Activated naive CD4-positive, alpha-beta T cell treated with Interleukin-2 at 50 U/mL for 16 hours (primary cell): Measurements from ENCODE around the gene MARF1.
"Not testable (repeated sequence)": the region's sequence is repeated elsewhere in the genome, so short reads cannot be mapped to it uniquely, and the experiment has no call there.

ENCODE experiments used
- DNase-seq: peaks from one replicate; pipeline ENCODE4 v3.0.0-alpha.2; 2020

Gene MARF1

DNA sequence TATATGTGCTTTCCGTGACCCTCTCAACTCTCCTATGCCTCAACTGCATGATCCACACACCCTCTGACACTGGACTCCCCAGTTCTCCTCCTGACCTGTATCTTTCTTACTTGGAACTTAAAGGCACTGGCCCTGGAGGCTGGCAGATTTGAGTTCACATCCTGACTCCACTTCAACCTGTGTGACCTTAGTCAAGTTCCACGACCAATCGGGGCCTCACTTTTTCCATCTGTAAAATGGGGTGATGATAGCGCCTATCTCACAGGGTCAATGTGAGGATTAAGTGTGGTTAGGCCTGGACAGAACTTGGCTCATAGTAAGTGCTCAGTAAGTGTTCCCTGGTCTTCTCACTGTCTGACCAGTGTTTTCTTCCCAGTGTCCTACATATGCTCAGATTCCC lies 25.1 kb downstream of the MARF1 start:
- no peak for DNase-seq

DNA sequence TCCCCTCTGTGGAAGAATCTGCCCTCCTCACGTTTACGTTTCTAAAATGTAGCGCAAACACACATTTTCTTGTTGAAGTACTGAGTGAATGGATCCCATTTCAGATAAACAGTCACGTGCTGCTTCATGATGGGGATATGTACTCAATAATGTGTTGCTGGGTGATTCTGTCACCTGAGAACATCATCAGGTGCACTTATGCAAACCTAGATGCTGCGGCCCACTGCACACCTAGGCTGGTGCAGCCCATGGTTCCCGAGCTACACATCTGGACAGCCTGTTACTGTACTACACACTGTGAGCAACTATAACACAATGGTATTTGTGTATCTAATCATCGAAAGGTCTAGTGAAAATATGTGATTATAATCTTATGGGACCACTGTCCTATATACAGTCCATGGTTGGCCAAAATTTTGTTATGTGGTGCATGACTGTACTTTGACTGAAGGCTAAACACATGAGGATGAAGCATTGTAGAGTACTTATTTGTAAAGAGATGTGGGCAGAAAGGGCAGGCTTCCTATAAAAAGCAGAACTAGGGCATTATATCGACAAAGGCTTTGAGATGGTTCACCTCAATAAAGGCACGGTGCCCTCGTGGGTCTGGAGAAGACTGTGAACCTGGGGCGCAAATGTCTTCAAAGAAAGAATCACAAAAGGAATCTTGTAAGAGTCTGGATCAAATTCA lies 26.3 kb downstream of the MARF1 start:
- DNase-seq, result no peak

DNA sequence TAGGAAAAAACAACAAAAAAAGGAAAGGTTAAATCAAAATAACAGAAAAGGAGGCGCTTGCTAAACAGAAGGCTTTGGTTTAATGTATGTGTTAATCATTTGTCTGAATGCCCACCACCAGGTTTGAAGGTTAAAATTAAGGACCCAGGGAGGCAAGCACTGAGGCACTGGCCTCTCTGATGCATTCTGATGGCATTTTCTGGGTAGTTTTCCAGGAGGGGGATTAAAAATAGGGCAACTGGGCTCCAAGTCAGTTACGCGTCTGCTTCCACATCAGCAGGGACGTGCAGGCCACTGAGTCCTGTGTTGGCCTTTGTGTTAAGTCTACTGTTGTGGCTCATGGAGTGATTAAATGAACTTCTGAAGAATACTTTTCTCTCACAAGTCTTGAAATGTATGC lies 26.9 kb downstream of the MARF1 start:
- DNase-seq, result no peak

DNA sequence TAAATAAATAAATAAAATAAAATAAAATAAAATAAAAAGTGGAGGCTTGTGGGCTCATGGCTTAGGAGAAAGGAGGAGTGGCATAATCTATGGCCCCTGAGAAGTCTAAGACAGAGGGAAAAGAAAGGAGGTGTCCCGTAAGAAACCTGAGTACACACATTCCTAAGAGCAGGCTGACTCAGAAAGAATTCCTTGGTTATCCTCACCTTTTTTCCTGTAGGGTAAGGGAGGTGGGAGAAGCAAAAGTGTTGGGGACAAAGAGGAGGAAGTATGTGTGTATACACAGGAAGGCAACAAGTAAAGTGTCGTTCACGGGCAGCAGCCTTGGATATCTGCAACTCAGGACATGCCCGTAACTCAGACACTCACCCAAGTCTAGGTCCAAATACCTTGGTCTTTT lies 29.3 kb downstream of the MARF1 start:
- DNase-seq, result no peak

DNA sequence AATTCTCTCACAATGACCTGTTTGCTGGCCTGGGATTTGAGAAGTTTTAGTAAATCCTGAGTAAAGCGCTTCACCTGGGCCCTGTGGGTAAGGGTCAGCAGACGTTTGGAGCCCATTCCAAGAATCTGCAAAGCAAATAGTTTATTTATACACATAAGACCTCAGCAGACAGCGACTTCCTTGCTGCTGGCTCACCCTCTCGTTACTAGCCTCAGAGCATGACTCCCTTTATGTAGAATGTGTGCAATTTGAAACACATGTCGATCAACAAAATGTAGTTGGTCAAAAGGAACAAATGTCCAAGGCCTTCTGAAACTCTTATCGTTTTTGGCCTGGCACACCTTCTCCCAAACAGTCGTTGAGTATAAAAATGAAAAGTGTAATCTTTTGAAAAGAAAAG lies 31.3 kb downstream of the MARF1 start:
- DNase-seq, result no peak

DNA sequence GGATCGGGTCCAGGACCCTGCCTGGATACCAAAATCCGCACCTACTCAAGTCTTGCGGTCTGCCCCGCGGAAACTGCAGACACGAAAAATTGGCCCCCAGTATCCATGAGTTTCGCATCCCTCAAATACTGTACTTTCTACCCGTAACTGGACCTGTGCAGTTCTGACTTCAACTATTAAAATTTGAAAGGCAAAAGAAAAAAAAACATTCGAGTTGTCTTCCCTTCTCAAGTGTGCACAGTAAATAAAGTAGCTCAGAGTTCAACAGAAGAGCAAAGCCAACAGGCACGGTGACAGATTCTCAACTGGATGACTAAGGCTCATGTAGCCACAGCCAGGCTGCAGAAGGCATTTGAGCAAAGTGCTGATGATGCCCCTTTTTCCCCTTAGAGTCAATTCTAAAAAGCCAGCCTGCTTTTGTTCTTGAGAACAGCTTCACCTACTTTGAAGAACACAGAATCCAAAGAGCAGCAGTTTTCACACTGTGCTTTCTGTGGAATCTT lies 32.5 kb downstream of the MARF1 start:
- DNase-seq, result no peak

DNA sequence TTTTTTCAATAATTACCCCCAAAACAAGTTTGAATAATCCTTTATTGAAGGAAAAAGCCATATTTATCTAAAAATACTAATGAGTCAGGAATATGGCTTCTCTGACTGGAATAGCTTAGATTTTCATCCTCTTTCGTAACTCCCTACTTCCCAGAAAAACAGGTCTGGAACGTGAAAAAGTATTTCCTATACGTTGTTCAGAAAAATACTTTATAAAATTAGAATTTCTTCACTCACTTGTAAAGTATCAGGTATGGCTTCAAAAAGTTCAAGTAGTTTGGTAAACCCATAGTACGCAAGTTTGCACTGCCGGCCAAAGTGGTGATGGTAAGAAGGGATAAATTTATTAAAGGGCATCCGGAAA lies 33.7 kb downstream of the MARF1 start:
- no peak for DNase-seq

DNA sequence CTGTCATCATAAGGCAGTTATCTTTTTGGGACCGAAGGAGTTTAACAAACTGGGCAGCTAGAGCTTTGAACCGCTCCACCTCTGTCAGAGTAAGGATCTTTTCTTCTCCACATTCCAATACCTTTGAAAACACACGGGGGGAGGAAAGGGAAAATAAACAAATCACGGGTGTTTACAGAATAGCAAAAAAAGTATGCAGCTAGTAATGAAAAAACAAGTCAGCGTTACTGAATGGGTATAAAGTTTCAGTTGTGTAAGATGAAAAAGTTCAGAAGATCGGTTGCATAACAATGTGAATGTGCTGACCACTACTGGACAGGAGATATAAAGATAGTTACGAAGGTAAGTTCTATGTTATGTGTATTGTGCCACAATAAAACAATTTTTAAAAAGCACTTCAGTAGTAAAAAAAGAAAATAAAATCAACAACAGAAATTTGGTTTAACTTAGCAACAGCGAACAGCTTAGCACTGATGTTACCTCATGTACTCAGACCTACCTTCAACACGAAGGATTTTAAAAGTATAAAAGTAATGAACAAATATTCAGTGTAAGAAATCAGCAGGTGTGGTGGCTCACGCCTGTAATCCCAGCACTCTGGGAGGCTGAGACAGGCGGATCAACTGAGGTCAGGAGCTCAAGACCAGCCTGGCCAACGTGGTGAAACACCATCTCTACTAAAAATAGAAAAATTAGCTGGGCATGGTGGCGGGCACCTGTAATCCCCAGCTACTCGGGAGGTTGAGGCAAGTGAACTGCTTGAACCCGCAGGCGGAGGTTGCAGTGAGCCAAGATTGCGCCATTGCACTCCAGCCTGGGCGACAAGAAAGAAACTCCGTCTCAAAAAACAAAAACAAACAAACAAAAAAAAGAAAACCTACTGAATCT lies 34.3 kb downstream of the MARF1 start:
- no peak for DNase-seq

DNA sequence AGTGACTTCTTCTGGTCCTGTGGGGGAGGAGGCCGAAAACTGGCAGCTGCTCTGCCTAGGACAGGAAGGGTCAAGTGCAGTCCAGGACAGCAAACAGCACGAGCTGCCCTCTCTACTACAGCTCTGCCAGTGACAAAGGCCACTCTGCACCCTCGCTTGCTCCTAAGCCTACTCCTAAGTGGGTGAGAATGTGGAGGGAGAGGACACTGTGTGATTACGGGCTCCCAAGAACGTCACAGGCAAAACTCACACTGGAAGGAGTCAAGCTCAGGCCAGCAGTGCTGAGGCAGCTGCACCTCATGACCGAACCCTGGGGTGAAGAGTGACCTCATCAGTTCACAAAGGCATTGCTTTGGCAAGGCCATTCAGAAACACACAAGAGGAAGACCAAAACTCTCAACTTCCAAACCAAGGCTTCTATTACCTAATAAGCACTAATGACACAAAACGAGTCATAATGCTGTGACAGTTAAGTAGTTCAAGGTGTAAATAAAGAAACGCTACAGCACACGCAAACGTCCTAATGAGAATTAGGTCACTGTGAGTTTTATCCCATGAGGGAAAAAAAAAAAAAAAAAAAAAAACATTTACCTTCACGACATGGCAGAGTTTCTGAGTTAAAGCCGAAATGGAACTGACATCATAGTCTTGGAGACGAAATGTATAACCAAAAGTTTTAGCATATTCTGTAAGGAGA lies 35.1 kb downstream of the MARF1 start:
- DNase-seq, result no peak

DNA sequence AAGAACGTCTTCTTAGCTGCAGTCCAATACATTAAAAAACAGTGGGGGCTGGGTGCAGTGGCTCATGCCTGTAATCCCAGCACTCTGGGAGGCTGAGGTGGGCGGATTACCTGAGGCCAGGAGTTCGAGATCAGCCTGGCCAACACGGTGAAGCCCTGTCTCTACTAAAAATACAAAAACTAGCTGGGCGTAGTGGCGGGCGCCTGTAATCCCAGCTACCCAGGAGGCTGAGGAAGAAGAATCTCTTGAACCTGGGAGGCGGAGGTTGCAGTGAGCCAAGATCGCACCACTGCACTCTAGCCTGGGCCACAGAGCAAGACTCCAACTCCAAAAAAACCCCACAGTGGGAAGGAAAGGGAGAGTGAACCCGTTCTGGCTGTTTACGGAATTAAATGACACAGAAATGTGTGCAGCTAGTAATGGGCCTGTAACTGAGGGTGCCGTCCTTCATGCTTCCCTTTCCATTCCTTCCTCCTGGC lies 35.7 kb downstream of the MARF1 start:
- DNase-seq, result not testable (repeated sequence)

DNA sequence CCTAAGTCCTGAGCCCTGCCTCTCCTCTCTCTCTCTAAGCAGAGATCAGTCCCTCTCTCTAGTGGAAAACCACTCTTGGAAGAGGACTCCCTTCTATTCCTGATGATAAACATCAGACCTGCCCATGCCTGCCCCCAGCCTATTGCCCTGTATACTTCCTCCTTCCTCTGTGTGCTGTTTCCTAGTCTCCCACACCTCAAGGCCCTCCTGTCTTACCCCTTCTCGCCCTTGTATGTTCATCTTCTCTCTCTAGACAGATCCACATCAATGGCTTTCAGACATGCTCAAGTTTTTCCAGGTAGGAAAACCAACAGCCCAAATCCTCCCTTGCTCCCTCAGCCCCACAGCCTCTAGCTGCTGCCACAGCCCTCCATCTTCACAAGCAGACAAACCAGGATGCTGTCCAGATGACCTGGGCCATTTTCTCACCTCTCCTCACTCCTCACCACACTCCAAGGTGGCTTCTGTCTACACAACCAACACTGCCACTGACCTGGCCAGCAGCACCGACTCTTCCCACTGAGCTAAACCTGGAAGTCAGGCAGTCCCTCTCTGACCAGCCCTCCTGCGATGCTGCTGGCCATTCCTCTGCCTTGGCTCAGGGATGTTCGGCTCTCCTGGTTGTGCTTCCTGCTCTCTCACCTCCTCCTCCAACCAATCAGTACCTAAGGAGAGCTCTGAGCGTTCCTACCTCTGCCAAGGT lies 36.3 kb downstream of the MARF1 start:
- DNase-seq, result no peak

DNA sequence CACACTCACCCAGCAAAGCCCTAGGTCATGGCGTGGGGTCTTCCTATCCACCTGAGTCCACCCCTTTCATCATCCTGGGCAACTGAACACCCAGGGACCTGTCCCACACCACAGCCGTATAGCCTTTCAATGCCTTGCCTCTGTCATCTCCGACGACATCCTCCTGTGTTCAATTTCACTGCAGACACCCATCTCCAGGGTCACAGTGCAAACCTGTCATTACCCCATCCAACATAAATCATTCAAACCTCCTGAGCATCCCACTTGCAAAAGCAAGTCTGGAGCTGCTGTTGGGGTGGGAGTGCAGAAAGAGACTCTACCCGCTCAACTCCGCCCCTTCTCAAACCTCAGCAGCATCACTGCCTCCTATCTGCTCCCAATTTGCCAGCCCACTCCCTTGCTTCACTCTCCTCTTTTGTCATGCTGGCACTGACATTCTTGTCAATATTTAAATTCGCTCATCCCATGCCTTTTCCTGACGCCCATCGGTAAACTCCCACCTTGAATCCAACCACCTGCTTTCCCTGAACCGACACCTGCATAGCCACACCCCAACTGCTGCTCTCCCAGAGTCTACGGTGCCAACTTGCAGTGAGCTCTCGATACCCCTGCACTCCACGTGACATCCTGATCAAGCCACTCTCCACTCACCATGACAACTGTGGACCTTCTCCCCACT lies 37.0 kb downstream of the MARF1 start:
- no peak for DNase-seq

DNA sequence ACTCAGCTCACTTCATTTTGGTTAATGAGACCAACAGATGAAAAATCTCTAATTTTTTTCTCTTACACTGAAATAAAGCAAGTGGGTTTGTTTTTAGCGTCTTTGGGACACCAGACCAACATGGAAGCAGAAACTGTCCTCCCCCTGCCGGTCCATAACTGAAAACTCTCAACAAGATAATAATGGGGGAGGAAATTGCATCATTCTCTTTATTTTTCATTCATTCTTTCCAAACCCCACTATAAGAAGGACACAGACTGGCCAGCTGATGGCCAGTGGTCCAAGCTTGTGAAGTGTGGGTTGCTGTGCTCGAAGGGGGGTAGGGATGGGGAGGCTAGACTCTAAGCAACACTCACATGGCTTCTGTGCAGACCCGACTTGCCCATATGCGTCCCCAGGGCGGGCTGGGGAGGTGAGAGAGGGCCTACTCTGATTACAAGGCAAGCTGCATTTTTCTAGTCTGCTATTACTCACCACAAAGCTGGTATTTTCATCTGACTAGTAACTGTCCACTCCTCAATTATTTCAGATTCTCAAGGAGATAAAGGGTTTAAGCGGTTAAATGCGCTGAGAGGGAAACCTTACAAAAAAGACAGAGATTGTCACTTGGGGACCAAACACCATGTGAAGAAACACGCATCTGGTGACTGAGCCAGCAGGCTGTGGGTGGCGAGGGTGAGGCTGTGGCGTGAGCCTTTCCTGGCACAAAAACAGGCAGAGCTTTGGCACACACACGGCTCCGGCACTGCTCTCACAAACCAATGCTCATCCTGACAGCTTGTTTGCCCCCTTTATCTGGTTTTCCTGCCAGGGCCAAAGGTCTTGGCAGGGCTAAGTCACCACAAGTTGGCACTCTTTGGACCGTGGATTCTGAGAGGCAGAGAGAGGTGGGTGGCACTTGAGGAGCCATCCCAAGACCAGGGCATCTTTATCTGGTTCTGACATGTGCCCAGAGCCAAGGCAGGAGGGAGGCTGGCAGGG lies 38.2 kb downstream of the MARF1 start:
- DNase-seq, result no peak

DNA sequence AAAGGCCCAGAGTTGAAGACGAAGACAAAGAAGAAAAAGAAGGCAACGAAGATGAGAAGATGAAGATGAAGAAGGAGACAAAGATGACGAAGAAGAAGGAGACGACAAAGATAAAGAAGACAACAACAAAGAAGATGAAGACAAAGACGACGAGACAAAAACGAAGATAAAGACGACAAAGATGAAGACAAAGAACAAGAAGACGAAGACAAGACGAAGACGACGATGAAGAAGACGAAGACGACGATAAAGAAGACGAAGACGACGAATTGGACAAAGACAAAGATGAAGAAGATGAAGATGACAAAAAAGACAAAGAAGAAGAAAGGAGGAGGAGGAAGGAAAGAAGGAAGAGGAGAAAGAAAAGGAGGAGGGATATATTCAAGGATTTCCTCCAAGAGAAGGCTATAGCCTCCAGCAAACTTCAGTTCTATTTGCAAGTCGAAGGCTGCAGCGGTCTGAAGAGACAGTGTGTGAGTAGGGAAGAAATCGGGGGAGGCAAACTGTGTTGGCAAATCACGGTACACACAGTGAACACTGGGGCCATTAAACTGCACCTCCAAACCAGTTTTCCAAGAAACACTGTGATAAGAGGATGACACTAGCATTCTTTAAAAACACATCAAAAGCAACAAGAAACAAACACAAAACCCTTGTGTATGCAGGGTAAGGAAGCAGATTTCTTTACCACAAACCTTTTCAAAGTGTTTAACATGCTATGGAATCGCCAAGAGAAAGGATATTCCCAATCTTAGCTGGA lies 40.5 kb downstream of the MARF1 start:
- no peak for DNase-seq

DNA sequence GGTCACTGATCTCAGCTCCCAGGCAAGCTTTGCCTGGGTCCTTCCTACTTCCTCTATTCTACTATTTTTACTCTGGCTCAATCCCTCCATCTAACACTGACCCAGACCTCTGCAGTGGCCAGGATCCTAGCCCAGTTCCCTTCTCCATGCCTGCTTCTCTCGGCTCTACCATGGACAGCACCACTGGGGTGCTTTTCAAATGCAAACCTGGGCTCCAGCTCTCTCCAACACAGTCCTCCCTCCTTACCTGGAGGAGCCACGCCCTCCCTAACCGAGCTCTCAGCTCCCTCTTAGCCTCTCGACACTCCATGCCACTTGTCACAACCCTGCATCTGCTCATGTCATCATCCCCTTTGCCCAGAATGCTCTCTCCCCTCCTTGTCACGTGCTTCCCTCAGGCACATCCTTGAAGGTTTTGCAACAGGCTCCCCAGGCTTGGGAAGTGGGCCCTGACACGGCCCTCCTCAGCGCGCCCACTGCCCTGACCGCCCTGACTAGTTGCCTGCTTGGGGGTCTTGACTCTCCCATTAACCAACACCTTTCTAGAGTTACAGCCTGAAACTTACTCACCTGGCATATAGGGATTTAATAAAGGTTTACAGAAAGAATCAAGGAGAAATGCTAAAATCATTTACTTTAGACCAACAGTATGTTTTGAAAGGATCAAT lies 41.6 kb downstream of the MARF1 start:
- no peak for DNase-seq

DNA sequence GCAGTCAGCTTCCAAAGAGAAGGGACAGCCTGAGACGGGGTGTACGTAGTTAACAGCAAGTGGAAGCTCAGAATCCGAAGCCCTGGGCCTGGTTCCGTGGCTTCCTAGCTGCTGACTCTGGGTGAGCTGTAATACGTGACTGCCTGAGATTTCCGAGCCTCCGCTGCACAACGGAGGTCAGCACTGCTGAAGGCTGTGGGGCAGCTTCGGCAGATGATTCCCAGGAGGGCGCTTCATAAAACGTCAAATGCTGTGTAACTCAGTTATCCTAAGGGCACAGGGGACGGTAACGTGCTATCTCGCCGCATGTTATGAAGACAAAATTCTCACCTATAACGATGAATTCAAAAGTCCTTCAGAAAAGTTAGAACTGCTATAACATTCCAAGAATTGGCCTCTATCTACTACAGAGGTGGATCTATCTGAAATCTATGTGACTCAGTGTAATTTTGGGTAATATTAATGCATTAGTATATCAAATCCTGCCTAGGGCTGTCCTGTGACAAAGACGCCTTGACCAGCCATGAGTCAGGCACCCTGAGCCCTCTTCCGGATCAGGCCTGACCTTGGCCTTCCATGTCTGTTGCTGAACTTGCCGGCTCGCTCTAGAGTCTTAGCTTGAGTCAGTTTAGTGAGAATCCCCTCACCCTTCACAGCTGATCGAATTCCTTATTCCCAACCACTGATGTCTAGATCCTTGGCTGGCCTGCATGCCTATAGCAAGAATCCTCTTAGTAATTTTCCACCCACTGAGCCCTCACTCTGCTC lies 43.5 kb downstream of the MARF1 start:
- DNase-seq, result no peak

DNA sequence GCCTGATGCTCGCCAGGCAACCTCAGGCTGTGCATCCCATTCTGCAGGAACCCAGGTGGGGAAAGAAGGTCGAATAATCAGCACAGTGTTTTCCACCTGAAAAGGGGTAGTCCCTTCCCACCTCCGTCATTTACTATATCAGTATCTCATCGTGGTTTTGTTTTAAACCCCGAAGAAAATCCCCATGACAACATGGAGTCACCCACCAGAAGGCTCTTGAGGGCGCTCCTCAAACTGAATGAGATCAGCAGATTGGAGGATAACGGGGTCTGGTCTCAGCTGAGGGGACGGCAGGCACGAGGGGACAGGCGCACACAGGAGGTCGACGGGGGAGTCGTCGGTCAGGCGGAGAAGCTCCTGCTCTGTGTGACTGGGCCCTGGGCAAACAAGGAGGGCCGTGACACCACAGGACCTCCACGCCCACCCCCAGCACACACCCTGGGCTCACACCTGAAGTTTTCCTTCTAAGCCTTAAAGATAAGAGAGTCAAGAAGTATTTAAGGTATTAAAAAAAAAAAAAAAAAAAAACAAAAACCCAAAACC lies 44.2 kb downstream of the MARF1 start:
- no peak for DNase-seq

DNA sequence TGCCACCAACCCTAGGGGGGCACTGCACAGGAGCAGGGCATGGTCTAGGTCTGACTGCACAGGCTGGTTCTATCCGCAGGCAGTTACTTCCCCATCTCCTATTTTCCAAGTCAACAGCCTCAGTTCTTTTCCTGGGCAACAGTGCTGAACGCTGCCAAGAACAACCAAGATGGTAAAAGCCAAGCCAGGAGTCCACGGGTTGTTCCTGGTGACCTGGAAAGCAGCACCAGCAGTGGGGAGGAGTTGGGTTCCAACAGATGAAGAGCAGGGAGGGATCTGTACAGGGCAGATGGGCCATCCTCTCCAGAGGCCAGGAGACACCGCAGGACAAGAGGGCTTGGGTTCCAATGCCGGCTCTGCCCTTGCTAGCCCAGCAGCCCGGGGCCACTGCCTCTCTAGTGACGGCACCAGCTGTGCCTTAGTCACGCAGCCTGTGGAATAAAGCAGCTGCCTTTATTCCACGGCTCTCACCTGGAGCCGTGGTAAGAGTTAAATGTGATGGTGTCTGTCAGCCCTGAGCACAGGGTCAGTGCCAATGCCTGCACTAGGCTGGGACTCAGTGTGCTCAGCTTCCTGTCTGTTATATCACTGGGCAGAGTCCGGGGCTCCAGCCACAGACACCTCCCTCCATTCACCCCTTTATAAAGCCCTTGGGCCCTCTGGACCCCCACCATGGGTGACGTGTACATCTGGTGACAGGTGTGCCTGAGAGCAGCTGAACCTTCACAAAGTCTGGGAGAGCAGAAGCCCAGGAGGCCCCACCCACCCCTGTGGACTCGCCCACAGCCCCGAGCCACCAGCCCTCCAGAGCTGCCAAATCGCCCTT lies 44.9 kb downstream of the MARF1 start:
- no peak for DNase-seq
